PC-3 (cell line): ENCODE measurements around the gene NKIRAS2. TPM values are rescaled to one million over a fixed set of nuclear protein-coding genes. Genes with fewer than 3 reads are reported as not detected.

ENCODE experiments used
- ATAC-seq: fragments of 200-7000 bp; cut with Tn5 transposase; 2 replicates; pipeline ENCODE4 v1.9.1; 2020; ENCODE audit warnings: mild to moderate bottlenecking, moderate library complexity
- BruUV-seq: library from RNA; stranded (reverse); fragments of 400-500 nt; replicated peaks from 2 replicates; lab custom pipeline; 2021; lab: Mats Ljungman, UMichigan
- CTCF ChIA-PET: fragments of 300-600 bp; sonication (Branson Sonifier 250); formaldehyde crosslinking; loops from one replicate; lab custom pipeline; 2022; ENCODE audit warnings: antibody characterized with exemption; lab: Charles Lee
- POLR2A ChIA-PET: fragments of 300-600 bp; sonication (Branson Sonifier 250); formaldehyde crosslinking; loops from one replicate; lab custom pipeline; 2022; ENCODE audit warnings: antibody characterized with exemption; ENCODE audit not compliant: unreplicated experiment; lab: Charles Lee
- DNase-seq: peaks from one replicate; pipeline ENCODE4 v3.0.0-alpha.2; 2015
- H2AFZ ChIP-seq: fragments of 300-600 bp; sonication (generic); 2 replicates; pipeline ENCODE4 v1.6.0; 2016; ENCODE audit warnings: antibody characterized with exemption, low read length
- H3F3A ChIP-seq: fragments of 300-600 bp; sonication (generic); one replicate; pipeline ENCODE4 v1.6.0; 2017; ENCODE audit warnings: antibody characterized with exemption, low read length, control low read depth, mild to moderate bottlenecking; ENCODE audit not compliant: unreplicated experiment
- H3K27ac ChIP-seq: fragments of 300-600 bp; sonication (generic); 2 replicates; pipeline ENCODE4 v1.5.1; 2016; ENCODE audit warnings: mild to moderate bottlenecking, low read length
- H3K27me3 ChIP-seq: fragments of 300-600 bp; sonication (generic); 2 replicates; pipeline ENCODE4 v1.6.1; 2016; ENCODE audit warnings: low read length, mixed read lengths
- H3K36me3 ChIP-seq: fragments of 300-600 bp; sonication (generic); 2 replicates; pipeline ENCODE4 v1.6.1; 2016; ENCODE audit warnings: low read depth, mixed run types, low read length, mixed read lengths
- H3K4me1 ChIP-seq: fragments of 300-600 bp; sonication (generic); 2 replicates; pipeline ENCODE4 v1.5.1; 2016; ENCODE audit warnings: low read length; ENCODE audit not compliant: insufficient read depth
- H3K4me2 ChIP-seq: fragments of 300-600 bp; sonication (generic); 2 replicates; pipeline ENCODE4 v1.6.0; 2016; ENCODE audit warnings: low read length
- H3K4me3 ChIP-seq: fragments of 300-600 bp; sonication (generic); 2 replicates; pipeline ENCODE4 v1.5.1; 2016; ENCODE audit warnings: mild to moderate bottlenecking, low read length, mixed read lengths
- H3K79me2 ChIP-seq: fragments of 300-600 bp; sonication (generic); 2 replicates; pipeline ENCODE4 v1.6.1; 2017; ENCODE audit warnings: low read length, mixed read lengths
- H3K9ac ChIP-seq: fragments of 300-600 bp; sonication (generic); 2 replicates; pipeline ENCODE4 v1.6.0; 2016; ENCODE audit warnings: mild to moderate bottlenecking, low read length
- H3K9me2 ChIP-seq: fragments of 300-600 bp; sonication (generic); replicated peaks from 2 replicates; pipeline ENCODE4 v1.6.1; 2016; ENCODE audit warnings: mixed run types, low read length, mixed read lengths
- H3K9me3 ChIP-seq: fragments of 300-600 bp; sonication (generic); 2 replicates; pipeline ENCODE4 v1.6.1; 2016; ENCODE audit warnings: low read length, mixed read lengths
- H4K20me1 ChIP-seq: fragments of 300-600 bp; sonication (generic); 2 replicates; pipeline ENCODE4 v1.6.1; 2016; ENCODE audit warnings: low read length, mixed read lengths
- CTCF ChIP-seq: fragments of 300-600 bp; sonication (generic); conservative IDR thresholded peaks from 2 replicates; pipeline ENCODE4 v1.5.1; 2017; ENCODE audit warnings: antibody characterized with exemption, low read depth, mild to moderate bottlenecking, low read length
- EZH2 ChIP-seq: fragments of 300-600 bp; sonication (generic); IDR thresholded peaks from one replicate; pipeline ENCODE4 v1.6.1; 2017; ENCODE audit warnings: antibody characterized with exemption, mild to moderate bottlenecking, low read length; ENCODE audit not compliant: unreplicated experiment
- EZH2phosphoT487 ChIP-seq: fragments of 300-600 bp; sonication (generic); IDR thresholded peaks from 2 replicates; pipeline ENCODE4 v1.6.1; 2018; ENCODE audit warnings: mild to moderate bottlenecking, antibody characterized with exemption, low read length, borderline replicate concordance
- intact Hi-C: fragments of 100-400 bp; cut with micrococcal nuclease; formaldehyde crosslinking; loops from 2 replicates; pipeline ENCODE4 v1.9.0; 2023
- total RNA-seq: library from RNA; depleted of rRNA; stranded (reverse); fragments of >200 nt; gene quantifications from 2 replicates; pipeline ENCODE4 v1.2.3, GENCODE V29; 2014

NKIRAS2 gene
- total RNA-seq, 1 experiment from 2014 or later: 39.4 TPM

- POLR2A ChIA-PET: no interaction called here
- no TSS peak for BruUV-seq
- H3K9me2 ChIP-seq: no peaks in the 10 kb centered on the region
- intact Hi-C loops: no loop called here
- H4K20me1 ChIP-seq: no peaks in the 10 kb centered on the region
- H3K27me3 ChIP-seq: no peaks in the 10 kb centered on the region
- CTCF ChIA-PET: no interaction called here
- TF ChIP-seq EZH2phosphoT487 (no peak), EZH2 (no peak), CTCF (no peak)
- no peaks in the 10 kb centered on the region for H3F3A ChIP-seq
- no peak overlapping the region for H3K9ac ChIP-seq
- no peak overlapping the region for H3K4me2 ChIP-seq
- ATAC-seq: no peak
- H3K79me2 ChIP-seq: no peaks in the 10 kb centered on the region
- no peaks in the 10 kb centered on the region for H3K36me3 ChIP-seq
- no peak overlapping the region for H3K4me3 ChIP-seq
- no peak overlapping the region for H3K27ac ChIP-seq
- H2AFZ ChIP-seq: no peak overlapping the region
- H3K9me3 ChIP-seq: no peaks in the 10 kb centered on the region
- H3K4me1 ChIP-seq: no peaks in the 10 kb centered on the region
- no peak for DNase-seq
Observed at GRCh38 chr17:42047343-42047742, 27.5 kb downstream of the NKIRAS2 start.

GRCh38 chr17:42049834-42050392 lies 30.0 kb downstream of the NKIRAS2 start:
- ATAC-seq (peak; percentile 49), DNase-seq (no peak)
- no TSS peak for BruUV-seq
- Histone ChIP-seq H3K9me2 (no peaks in the 10 kb centered on the region), H3K27ac (no peak overlapping the region), H2AFZ (peak overlapping the region; percentile 78), H3K9me3 (no peaks in the 10 kb centered on the region), H3K4me3 (peak overlapping the region; percentile 69), H4K20me1 (no peaks in the 10 kb centered on the region), H3K4me1 (no peaks in the 10 kb centered on the region), H3K36me3 (no peaks in the 10 kb centered on the region), H3K79me2 (no peaks in the 10 kb centered on the region), H3K27me3 (no peaks in the 10 kb centered on the region), H3K4me2 (peak overlapping the region; percentile 94), H3F3A (no peaks in the 10 kb centered on the region), H3K9ac (peak overlapping the region; percentile 43; the same call in 1 of the 2 replicates)
- intact Hi-C loops: no loop called here
- POLR2A ChIA-PET: no interaction called here
- CTCF ChIA-PET: interaction anchor here (0.6 kb wide), 1 partner anchor 121 kb away, joined by 5 read pairs; no protein-coding TSS in a partner anchor
- no peak for TF ChIP-seq EZH2phosphoT487
- no peak for TF ChIP-seq EZH2
- TF ChIP-seq CTCF: no peak

- intact Hi-C loops: no loop called here
Observed at GRCh38 chr17:42050393-42051012, 30.6 kb downstream of the NKIRAS2 start, which contains the start of gene C17orf113. Gene C17orf113, minus strand, starts transcription at chr17:42050601. Its CDS starts 7,225 bp downstream, at chr17:42043376.

More at GRCh38 chr17:42050393-42051012, 30.6 kb downstream of the NKIRAS2 start, which contains the start of gene C17orf113:
- Histone ChIP-seq H3K4me2 (peak within 1 kb of the TSS; percentile 94), H3K9me3 (no peaks in the 10 kb centered on the region), H3K4me3 (peak within 1 kb of the TSS; percentile 69), H3K27me3 (no peaks in the 10 kb centered on the region), H3K9ac (peak within 1 kb of the TSS; percentile 43; the same call in 1 of the 2 replicates), H3K36me3 (no peaks in the 10 kb centered on the region), H3K79me2 (no peaks in the 10 kb centered on the region), H3K4me1 (no peaks in the 10 kb centered on the region), H4K20me1 (no peaks in the 10 kb centered on the region), H3K27ac (no peak within 1 kb of the TSS), H2AFZ (peak within 1 kb of the TSS; percentile 86), H3F3A (no peaks in the 10 kb centered on the region), H3K9me2 (no peaks in the 10 kb centered on the region)
- ChIA-PET POLR2A (no interaction called here), CTCF (no interaction called here)
- BruUV-seq: no TSS peak
- TF ChIP-seq CTCF (peak; percentile 19; the same call in 1 of the 2 replicates), EZH2 (no peak)
- peak; percentile 85 for ATAC-seq
- peak; percentile 24 for DNase-seq
